ENCODE results near the gene TOP3B.

TOP3B gene

GRCh38 chr22:22005945-22006595, 23.5 kb upstream of the TOP3B start:
- intact Hi-C loops (cut with DNase I; ENCODE audit: low total_unique reads) = no loop called here

GRCh38 chr22:22003233-22003632, 20.6 kb upstream of the TOP3B start:
- Histone ChIP-seq H3K36me3 (no peaks in the 10 kb centered on the region), H3K9me3 (no peaks in the 10 kb centered on the region), H3K27ac (no peak overlapping the region), H3K4me1 (no peaks in the 10 kb centered on the region), H3K4me3 (no peak overlapping the region), H3K27me3 (peaks cover 0 to 6% of the 10 kb centered on the region in 2 donors)
- intact Hi-C loops (cut with DNase I; ENCODE audit: low total_unique reads) = no loop called here
- no peak for DNase-seq
- TF ChIP-seq CTCF (IDR thresholded peaks at IDR 0.05) = no peak

More at GRCh38 chr22:22005945-22006595, 23.5 kb upstream of the TOP3B start:
- Histone ChIP-seq H3K36me3 (no peaks in the 10 kb centered on the region), H3K27me3 (peaks cover 0 to 16% of the 10 kb centered on the region in 2 donors), H3K4me1 (no peaks in the 10 kb centered on the region), H3K9me3 (no peaks in the 10 kb centered on the region), H3K4me3 (no peak overlapping the region), H3K27ac (no peak overlapping the region)
- no peak for TF ChIP-seq CTCF (IDR thresholded peaks at IDR 0.05)
- no peak for DNase-seq

GRCh38 chr22:22002526-22003055, 20.0 kb upstream of the TOP3B start:
- Histone ChIP-seq H3K9me3 (no peaks in the 10 kb centered on the region), H3K36me3 (no peaks in the 10 kb centered on the region), H3K4me1 (no peaks in the 10 kb centered on the region), H3K27ac (no peak overlapping the region), H3K4me3 (no peak overlapping the region), H3K27me3 (peaks cover 0 to 6% of the 10 kb centered on the region in 2 donors)
- TF ChIP-seq CTCF (IDR thresholded peaks at IDR 0.05) = no peak
- DNase-seq = no peak
- intact Hi-C loops (cut with DNase I; ENCODE audit: low total_unique reads) = no loop called here

GRCh38 chr22:22001664-22002525, 19.3 kb upstream of the TOP3B start:
- no peaks in the 10 kb centered on the region for H3K4me1 ChIP-seq
- no peaks in the 10 kb centered on the region for H3K9me3 ChIP-seq
- H3K36me3 ChIP-seq = no peaks in the 10 kb centered on the region
- H3K4me3 ChIP-seq = no peak overlapping the region
- no peak for TF ChIP-seq CTCF (IDR thresholded peaks at IDR 0.05)
- H3K27me3 ChIP-seq = peaks cover 0 to 6% of the 10 kb centered on the region in 2 donors
- no peak for DNase-seq
- H3K27ac ChIP-seq = no peak overlapping the region
- intact Hi-C loops (cut with DNase I; ENCODE audit: low total_unique reads) = no loop called here

- intact Hi-C loops (cut with DNase I; ENCODE audit: low total_unique reads) = no loop called here
- no peak overlapping the region for H3K27ac ChIP-seq
- no peak for DNase-seq
Observed at GRCh38 chr22:21998595-21999247, 16.1 kb upstream of the TOP3B start.

More at GRCh38 chr22:21998595-21999247, 16.1 kb upstream of the TOP3B start:
- Histone ChIP-seq H3K4me3 (no peak overlapping the region), H3K4me1 (no peaks in the 10 kb centered on the region), H3K9me3 (no peaks in the 10 kb centered on the region), H3K27me3 (peaks cover 0 to 6% of the 10 kb centered on the region in 2 donors), H3K36me3 (no peaks in the 10 kb centered on the region)
- no peak for TF ChIP-seq CTCF (IDR thresholded peaks at IDR 0.05)

Data from tibial artery (tissue), 4 donors.